HL-60/S4 treated with retinoic acid at 250 ng/mL for 4 days and 3 days (cell line): ENCODE data around the gene ATPAF2.

Source experiments
- in situ Hi-C: fragments of 300-500 bp; cut with MboI; formaldehyde crosslinking; loops from 2 replicates; pipeline ENCODE4 v1.7.0; 2022; ENCODE audit warnings: low sequenced_read_pairs

Gene ATPAF2

GRCh38 chr17:17988427-17988945 is 50.5 kb downstream of the ATPAF2 start:
- in situ Hi-C loops, result no loop called here

GRCh38 chr17:17987901-17988300 is 51.1 kb downstream of the ATPAF2 start:
- in situ Hi-C loops, result no loop called here

- in situ Hi-C loops, result no loop called here
Measured at GRCh38 chr17:17987187-17987896, 51.6 kb downstream of the ATPAF2 start.

GRCh38 chr17:17985555-17985954 is 53.4 kb downstream of the ATPAF2 start:
- in situ Hi-C loops, result no loop called here

GRCh38 chr17:17985153-17985552 is 53.8 kb downstream of the ATPAF2 start:
- in situ Hi-C loops, result no loop called here

- in situ Hi-C loops, result no loop called here
Measured at GRCh38 chr17:17983776-17984175, 55.2 kb downstream of the ATPAF2 start.

- in situ Hi-C loops, result no loop called here
Measured at GRCh38 chr17:17983376-17983775, 55.6 kb downstream of the ATPAF2 start.

GRCh38 chr17:17982801-17983200 is 56.2 kb downstream of the ATPAF2 start:
- in situ Hi-C loops, result no loop called here

- in situ Hi-C loops, result no loop called here
Measured at GRCh38 chr17:17981330-17981729, 57.6 kb downstream of the ATPAF2 start.

GRCh38 chr17:17979778-17980177 is 59.2 kb downstream of the ATPAF2 start:
- in situ Hi-C loops, result no loop called here

GRCh38 chr17:17978481-17979424 is 60.2 kb downstream of the ATPAF2 start:
- in situ Hi-C loops, result no loop called here

GRCh38 chr17:17976931-17977570 is 61.9 kb downstream of the ATPAF2 start:
- in situ Hi-C loops, result no loop called here

GRCh38 chr17:17975436-17975835 is 63.5 kb downstream of the ATPAF2 start:
- in situ Hi-C loops, result no loop called here

GRCh38 chr17:17972952-17973254 is 66.1 kb downstream of the ATPAF2 start:
- in situ Hi-C loops, result no loop called here

GRCh38 chr17:17972126-17972951 is 66.6 kb downstream of the ATPAF2 start, which contains the start of the genes DRC3 and TOM1L2:
DRC3 (plus strand) TSS chr17:17972862; CDS start chr17:17977599, 4,737 bp downstream.
TOM1L2 (minus strand) TSS chr17:17972400; CDS start chr17:17972313, 87 bp downstream.
- in situ Hi-C loops, result no loop called here

- in situ Hi-C loops, result no loop called here
Measured at GRCh38 chr17:17971431-17972125, 67.4 kb downstream of the ATPAF2 start.

- in situ Hi-C loops, result no loop called here
Measured at GRCh38 chr17:17970699-17971430, 68.1 kb downstream of the ATPAF2 start.
